GM12878 (cell line): Measurements from ENCODE around the gene SMIM22. TPM values are rescaled to one million over a fixed set of nuclear protein-coding genes. Genes with fewer than 3 reads are reported as not detected.

Experiments
- ATAC-seq: fragments of 200-7000 bp; cut with Tn5 transposase; 3 replicates; pipeline ENCODE4 v1.9.1; 2020; ENCODE audit warnings: mild to moderate bottlenecking, moderate library complexity
- BruUV-seq: library from RNA; stranded (reverse); fragments of 400-500 nt; replicated peaks from 2 replicates; lab custom pipeline; 2021; lab: Mats Ljungman, UMichigan
- CTCF ChIA-PET: fragments of 300-600 bp; sonication (Branson Sonifier 250); formaldehyde crosslinking; extraction: SDS; loops from one replicate; lab custom pipeline; 2021; ENCODE audit warnings: inconsistent platforms; lab: Yijun Ruan, JAX
- POLR2A ChIA-PET: fragments of 350-600 bp; formaldehyde crosslinking; extraction: SDS; loops from one replicate; lab custom pipeline; 2021; ENCODE audit warnings: inconsistent platforms; lab: Charles Lee
- RAD21 ChIA-PET: fragments of 300-600 bp; sonication (Branson Sonifier 250); formaldehyde crosslinking; loops from one replicate; lab custom pipeline; 2023; ENCODE audit warnings: antibody characterized with exemption; ENCODE audit not compliant: unreplicated experiment; lab: Charles Lee
- SMC1A ChIA-PET: fragments of 300-600 bp; sonication (Branson Sonifier 250); formaldehyde crosslinking; loops from one replicate; lab custom pipeline; 2023; ENCODE audit not compliant: unreplicated experiment, uncharacterized antibody; lab: Charles Lee
- DNase-seq: peaks from one replicate; pipeline ENCODE4 v3.0.0-alpha.2; 2011; ENCODE audit warnings: low read depth, low spot score
- FAIRE-seq: peaks from 3 replicates; lab custom pipeline; 2011; peaks lifted over from hg19 to GRCh38; lab: Jason Lieb, UNC
- H2AFZ ChIP-seq: 2 replicates; pipeline ENCODE4 v1.6.0; 2011; ENCODE audit warnings: low read depth, low read length, control low read depth; ENCODE audit not compliant: control insufficient read depth
- H3K27ac ChIP-seq: 2 replicates; pipeline ENCODE4 v1.5.1; 2011; ENCODE audit warnings: control low read depth; ENCODE audit not compliant: control insufficient read depth, insufficient read depth
- H3K27me3 ChIP-seq, 2 experiments: replicated peaks in 1 of 2; 2 replicates each; pipeline versions ENCODE4 v1.6.0 to v1.6.1; 2011; ENCODE audit warnings: low read length in 1 of 2; ENCODE audit not compliant: control insufficient read depth in 2 of 2, insufficient read depth in 2 of 2
- H3K36me3 ChIP-seq, 2 experiments: 2 replicates each; pipeline ENCODE4 v1.5.1; 2011; ENCODE audit warnings: low read length in 1 of 2; ENCODE audit not compliant: control insufficient read depth in 2 of 2, insufficient read depth in 2 of 2
- H3K4me1 ChIP-seq: 2 replicates; pipeline ENCODE4 v1.6.1; 2011; ENCODE audit warnings: mild to moderate bottlenecking, low read length, moderate library complexity, mixed read lengths; ENCODE audit not compliant: control insufficient read depth, insufficient read depth
- H3K4me2 ChIP-seq: 2 replicates; pipeline ENCODE4 v1.6.0; 2011; ENCODE audit warnings: control low read depth; ENCODE audit not compliant: control insufficient read depth, insufficient read depth
- H3K4me3 ChIP-seq: fragments of 200-600 bp; sonication (generic); 2 replicates; pipeline ENCODE4 v1.5.1; 2016
- H3K79me2 ChIP-seq: 2 replicates; pipeline ENCODE4 v1.6.0; 2011; ENCODE audit warnings: low read length; ENCODE audit not compliant: control insufficient read depth, insufficient read depth
- H3K9ac ChIP-seq: 2 replicates; pipeline ENCODE4 v1.8.0; 2011; ENCODE audit warnings: low read length, control low read depth, mixed read lengths; ENCODE audit not compliant: control insufficient read depth, insufficient read depth
- H3K9me3 ChIP-seq: replicated peaks from 3 replicates; pipeline ENCODE4 v1.5.1; 2011; ENCODE audit warnings: mild to moderate bottlenecking, low read length; ENCODE audit not compliant: control insufficient read depth, insufficient read depth
- H4K20me1 ChIP-seq: 2 replicates; pipeline ENCODE4 v1.6.0; 2011; ENCODE audit not compliant: control insufficient read depth, insufficient read depth
- GATAD2B ChIP-seq: fragments of 450-650 bp; conservative IDR thresholded peaks from 2 replicates; pipeline ENCODE4 v1.6.1; 2017; ENCODE audit warnings: low read depth, mild to moderate bottlenecking, moderate library complexity
- HDGF ChIP-seq: fragments of 450-650 bp; IDR thresholded peaks from 2 replicates; pipeline ENCODE4 v1.6.1; 2016; ENCODE audit warnings: antibody characterized with exemption
- NFYA ChIP-seq: IDR thresholded peaks from 2 replicates; pipeline ENCODE4 v1.6.1; 2011; ENCODE audit warnings: low read depth, mild to moderate bottlenecking, low read length, improper control_type of control experiment, borderline replicate concordance
- PAX8 ChIP-seq: fragments of 450-650 bp; IDR thresholded peaks from 2 replicates; pipeline ENCODE4 v1.6.1; 2017; ENCODE audit warnings: mild to moderate bottlenecking, moderate library complexity
- SMARCA5 ChIP-seq: fragments of 450-650 bp; IDR thresholded peaks from 2 replicates; pipeline ENCODE4 v1.6.1; 2017; ENCODE audit warnings: mild to moderate bottlenecking
- SPI1 ChIP-seq: IDR thresholded peaks from 2 replicates; pipeline ENCODE4 v1.6.1; 2011; ENCODE audit warnings: low read depth, mild to moderate bottlenecking, low read length, moderate library complexity, borderline replicate concordance; ENCODE audit not compliant: insufficient read depth
- SREBF2 ChIP-seq: IDR thresholded peaks from 2 replicates; pipeline ENCODE4 v1.6.1; 2012; ENCODE audit warnings: mild to moderate bottlenecking, low read length
- TARDBP ChIP-seq: IDR thresholded peaks from 2 replicates; pipeline ENCODE4 v1.6.1; 2016; ENCODE audit warnings: borderline replicate concordance
- ZBED1 ChIP-seq: IDR thresholded peaks from 2 replicates; pipeline ENCODE4 v1.6.1; 2016; ENCODE audit warnings: borderline replicate concordance
- ZNF274 ChIP-seq: IDR thresholded peaks from one replicate; pipeline ENCODE4 v1.8.0; 2011; ENCODE audit not compliant: insufficient read length, insufficient read depth
- whole genome bisulfite sequencing: methylation state at CpG from one replicate; pipeline ENCODE4 v1.1.6; 2016; ENCODE audit warnings: low lambda C conversion rate; ENCODE audit not compliant: insufficient replicate concordance, insufficient coverage; ENCODE audit errors: missing lambda C conversion rate; 5-methylcytosine and 5-hydroxymethylcytosine counted together
- in situ Hi-C: fragments of 300-500 bp; cut with MboI; formaldehyde crosslinking; loops from 9 replicates; pipeline ENCODE4 v1.14.3; 2018; ENCODE audit warnings: mixed read lengths
- intact Hi-C: fragments of 100-400 bp; cut with micrococcal nuclease; formaldehyde crosslinking; loops from one replicate; pipeline ENCODE4 v1.14.2; 2022; ENCODE audit not compliant: unreplicated experiment
- polyA plus RNA-seq, 11 experiments: library from polyadenylated mRNA; depleted of rRNA in 4 of 11; unstranded in 6 of 11; stranded (reverse) in 5 of 11; fragments of >200 nt; fragmentation: Nextera tagmentation in 4 of 11; fragmentation: Illumina TruSeq in 1 of 11; extraction: Ambion mirVana in 4 of 11; extraction: Trizol in 1 of 11; gene quantifications; 1 replicate in 1 of 11; 2 replicates in 10 of 11; pipeline versions ENCODE4 v1.2.1 to v1.2.3, GENCODE V29; 2011 to 2016; ENCODE audit warnings: inconsistent platforms in 2 of 11, missing spikeins in 2 of 11, low read depth in 1 of 11
- total RNA-seq, 4 experiments: library from RNA; depleted of rRNA in 3 of 4; stranded (reverse); fragments of >200 nt in 3 of 4; fragmentation: Illumina TruSeq in 1 of 4; extraction: Trizol in 1 of 4; gene quantifications; 2 replicates each; pipeline versions ENCODE4 v1.2.1 to v1.2.3, GENCODE V29; 2013 to 2021
- TF ChIP-seq, protein P1 (sequence below): fragments of 450-650 bp; IDR thresholded peaks from 2 replicates; pipeline ENCODE4 v1.6.1; 2016; ENCODE audit warnings: mild to moderate bottlenecking
- TF ChIP-seq, protein P2 (sequence below): fragments of 150-350 bp; IDR thresholded peaks from 2 replicates; pipeline ENCODE4 v1.6.1; 2014; ENCODE audit warnings: mild to moderate bottlenecking, low read depth, low read length
- TF ChIP-seq, protein P3 (sequence below): fragments of 450-650 bp; IDR thresholded peaks from 2 replicates; pipeline ENCODE4 v1.6.1; 2017; ENCODE audit warnings: low read depth, mild to moderate bottlenecking, moderate library complexity
- TF ChIP-seq, protein P4 (sequence below): IDR thresholded peaks from 2 replicates; pipeline ENCODE4 v1.6.1; 2012; ENCODE audit warnings: mild to moderate bottlenecking, low read depth, low read length
- TF ChIP-seq, protein P5 (sequence below): fragments of 450-650 bp; IDR thresholded peaks from 2 replicates; pipeline ENCODE4 v1.6.1; 2017; ENCODE audit warnings: borderline replicate concordance

Gene SMIM22
- total and polyA plus RNA-seq, 10 of the 15 experiments (the other 5 are each of a cell fraction or from before 2014, with no cell fraction given), result 0.83 TPM; not detected in 9

DNA sequence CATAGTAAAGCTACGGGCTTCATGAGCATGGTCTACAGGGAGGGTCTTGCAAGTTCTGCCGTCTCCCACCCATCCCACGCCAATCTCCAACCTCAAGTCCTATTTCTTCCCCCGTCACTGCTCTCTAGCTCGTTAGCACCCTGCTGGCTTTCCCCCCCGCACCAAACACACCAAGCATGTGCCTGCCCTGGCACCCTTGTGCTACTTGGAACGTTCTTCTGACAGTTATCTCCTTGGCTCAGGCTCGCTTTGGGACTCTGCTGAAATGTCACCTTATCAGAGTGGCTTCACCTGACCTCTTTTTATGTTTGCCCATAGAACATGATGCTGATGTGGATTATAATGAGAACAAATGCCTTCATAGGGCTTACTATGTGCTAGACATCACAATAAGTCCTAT, 30.0 kb downstream of the SMIM22 start (continued):
- TF ChIP-seq, protein P1, sequence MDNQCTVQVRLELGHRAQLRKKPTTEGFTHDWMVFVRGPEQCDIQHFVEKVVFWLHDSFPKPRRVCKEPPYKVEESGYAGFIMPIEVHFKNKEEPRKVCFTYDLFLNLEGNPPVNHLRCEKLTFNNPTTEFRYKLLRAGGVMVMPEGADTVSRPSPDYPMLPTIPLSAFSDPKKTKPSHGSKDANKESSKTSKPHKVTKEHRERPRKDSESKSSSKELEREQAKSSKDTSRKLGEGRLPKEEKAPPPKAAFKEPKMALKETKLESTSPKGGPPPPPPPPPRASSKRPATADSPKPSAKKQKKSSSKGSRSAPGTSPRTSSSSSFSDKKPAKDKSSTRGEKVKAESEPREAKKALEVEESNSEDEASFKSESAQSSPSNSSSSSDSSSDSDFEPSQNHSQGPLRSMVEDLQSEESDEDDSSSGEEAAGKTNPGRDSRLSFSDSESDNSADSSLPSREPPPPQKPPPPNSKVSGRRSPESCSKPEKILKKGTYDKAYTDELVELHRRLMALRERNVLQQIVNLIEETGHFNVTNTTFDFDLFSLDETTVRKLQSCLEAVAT, result no peak
- TF ChIP-seq, protein P2, sequence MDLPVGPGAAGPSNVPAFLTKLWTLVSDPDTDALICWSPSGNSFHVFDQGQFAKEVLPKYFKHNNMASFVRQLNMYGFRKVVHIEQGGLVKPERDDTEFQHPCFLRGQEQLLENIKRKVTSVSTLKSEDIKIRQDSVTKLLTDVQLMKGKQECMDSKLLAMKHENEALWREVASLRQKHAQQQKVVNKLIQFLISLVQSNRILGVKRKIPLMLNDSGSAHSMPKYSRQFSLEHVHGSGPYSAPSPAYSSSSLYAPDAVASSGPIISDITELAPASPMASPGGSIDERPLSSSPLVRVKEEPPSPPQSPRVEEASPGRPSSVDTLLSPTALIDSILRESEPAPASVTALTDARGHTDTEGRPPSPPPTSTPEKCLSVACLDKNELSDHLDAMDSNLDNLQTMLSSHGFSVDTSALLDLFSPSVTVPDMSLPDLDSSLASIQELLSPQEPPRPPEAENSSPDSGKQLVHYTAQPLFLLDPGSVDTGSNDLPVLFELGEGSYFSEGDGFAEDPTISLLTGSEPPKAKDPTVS, result no peak
- TF ChIP-seq, protein P3, sequence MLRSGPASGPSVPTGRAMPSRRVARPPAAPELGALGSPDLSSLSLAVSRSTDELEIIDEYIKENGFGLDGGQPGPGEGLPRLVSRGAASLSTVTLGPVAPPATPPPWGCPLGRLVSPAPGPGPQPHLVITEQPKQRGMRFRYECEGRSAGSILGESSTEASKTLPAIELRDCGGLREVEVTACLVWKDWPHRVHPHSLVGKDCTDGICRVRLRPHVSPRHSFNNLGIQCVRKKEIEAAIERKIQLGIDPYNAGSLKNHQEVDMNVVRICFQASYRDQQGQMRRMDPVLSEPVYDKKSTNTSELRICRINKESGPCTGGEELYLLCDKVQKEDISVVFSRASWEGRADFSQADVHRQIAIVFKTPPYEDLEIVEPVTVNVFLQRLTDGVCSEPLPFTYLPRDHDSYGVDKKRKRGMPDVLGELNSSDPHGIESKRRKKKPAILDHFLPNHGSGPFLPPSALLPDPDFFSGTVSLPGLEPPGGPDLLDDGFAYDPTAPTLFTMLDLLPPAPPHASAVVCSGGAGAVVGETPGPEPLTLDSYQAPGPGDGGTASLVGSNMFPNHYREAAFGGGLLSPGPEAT, result no peak
- no peak for TF ChIP-seq TARDBP
- no peak for TF ChIP-seq ZBED1
- no peak for TF ChIP-seq SPI1
- no peak for TF ChIP-seq ZNF274

DNA sequence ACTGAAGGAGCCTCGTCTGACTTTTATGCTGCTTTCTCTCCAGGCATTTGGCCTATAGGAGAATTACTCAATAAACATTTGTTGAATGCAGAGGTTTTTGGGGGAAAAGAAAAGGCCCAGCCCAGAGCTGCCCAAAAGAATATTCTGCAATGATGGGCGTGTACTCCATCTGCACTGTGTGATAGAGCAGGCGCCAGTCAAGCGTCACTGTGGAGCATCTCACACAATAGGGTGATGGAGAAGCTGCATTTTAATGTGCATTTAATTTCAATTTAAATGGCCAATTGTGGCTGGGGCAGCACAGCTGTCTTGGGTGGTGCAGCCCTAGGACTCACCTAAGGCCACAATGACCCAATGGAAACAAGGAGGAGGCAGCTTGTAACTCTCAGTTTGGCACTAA, 31.4 kb downstream of the SMIM22 start:
- BruUV-seq, result no TSS peak
- H3K27ac ChIP-seq, result no peak overlapping the region
- ChIA-PET CTCF (no interaction called here), POLR2A (interaction anchor here (0.8 kb wide), 1 partner anchor 9 kb away, joined by 3 read pairs; no protein-coding TSS in a partner anchor), SMC1A (no interaction called here), RAD21 (no interaction called here)
- H4K20me1 ChIP-seq, result 0 out of 2 replicates have a peak, but pooled peaks cover 2% of the 10 kb centered on the region
- DNase-seq (no peak), FAIRE-seq (no peak), ATAC-seq (no peak)
- no peaks in the 10 kb centered on the region for H3K9me3 ChIP-seq
- H3K36me3 ChIP-seq, result peaks cover 35 to 47% of the 10 kb centered on the region in 2 experiments
- H3K79me2 ChIP-seq, result no peaks in the 10 kb centered on the region
- WGBS, result 88% methylated on average over 4 of the region's 4 CpGs
- no peak overlapping the region for H3K9ac ChIP-seq
- in situ Hi-C loops, result no loop called here
- H3K4me1 ChIP-seq, result no peaks in the 10 kb centered on the region
- H2AFZ ChIP-seq, result no peak overlapping the region
- no peak overlapping the region for H3K4me2 ChIP-seq
- H3K27me3 ChIP-seq, result no peaks in the 10 kb centered on the region
- intact Hi-C loops, result no loop called here
- H3K4me3 ChIP-seq, result no peak overlapping the region
- no peak for TF ChIP-seq HDGF
- no peak for TF ChIP-seq PAX8
- no peak for TF ChIP-seq SMARCA5
- TF ChIP-seq, protein P4, sequence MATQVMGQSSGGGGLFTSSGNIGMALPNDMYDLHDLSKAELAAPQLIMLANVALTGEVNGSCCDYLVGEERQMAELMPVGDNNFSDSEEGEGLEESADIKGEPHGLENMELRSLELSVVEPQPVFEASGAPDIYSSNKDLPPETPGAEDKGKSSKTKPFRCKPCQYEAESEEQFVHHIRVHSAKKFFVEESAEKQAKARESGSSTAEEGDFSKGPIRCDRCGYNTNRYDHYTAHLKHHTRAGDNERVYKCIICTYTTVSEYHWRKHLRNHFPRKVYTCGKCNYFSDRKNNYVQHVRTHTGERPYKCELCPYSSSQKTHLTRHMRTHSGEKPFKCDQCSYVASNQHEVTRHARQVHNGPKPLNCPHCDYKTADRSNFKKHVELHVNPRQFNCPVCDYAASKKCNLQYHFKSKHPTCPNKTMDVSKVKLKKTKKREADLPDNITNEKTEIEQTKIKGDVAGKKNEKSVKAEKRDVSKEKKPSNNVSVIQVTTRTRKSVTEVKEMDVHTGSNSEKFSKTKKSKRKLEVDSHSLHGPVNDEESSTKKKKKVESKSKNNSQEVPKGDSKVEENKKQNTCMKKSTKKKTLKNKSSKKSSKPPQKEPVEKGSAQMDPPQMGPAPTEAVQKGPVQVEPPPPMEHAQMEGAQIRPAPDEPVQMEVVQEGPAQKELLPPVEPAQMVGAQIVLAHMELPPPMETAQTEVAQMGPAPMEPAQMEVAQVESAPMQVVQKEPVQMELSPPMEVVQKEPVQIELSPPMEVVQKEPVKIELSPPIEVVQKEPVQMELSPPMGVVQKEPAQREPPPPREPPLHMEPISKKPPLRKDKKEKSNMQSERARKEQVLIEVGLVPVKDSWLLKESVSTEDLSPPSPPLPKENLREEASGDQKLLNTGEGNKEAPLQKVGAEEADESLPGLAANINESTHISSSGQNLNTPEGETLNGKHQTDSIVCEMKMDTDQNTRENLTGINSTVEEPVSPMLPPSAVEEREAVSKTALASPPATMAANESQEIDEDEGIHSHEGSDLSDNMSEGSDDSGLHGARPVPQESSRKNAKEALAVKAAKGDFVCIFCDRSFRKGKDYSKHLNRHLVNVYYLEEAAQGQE, result no peak
- TF ChIP-seq, protein P5, sequence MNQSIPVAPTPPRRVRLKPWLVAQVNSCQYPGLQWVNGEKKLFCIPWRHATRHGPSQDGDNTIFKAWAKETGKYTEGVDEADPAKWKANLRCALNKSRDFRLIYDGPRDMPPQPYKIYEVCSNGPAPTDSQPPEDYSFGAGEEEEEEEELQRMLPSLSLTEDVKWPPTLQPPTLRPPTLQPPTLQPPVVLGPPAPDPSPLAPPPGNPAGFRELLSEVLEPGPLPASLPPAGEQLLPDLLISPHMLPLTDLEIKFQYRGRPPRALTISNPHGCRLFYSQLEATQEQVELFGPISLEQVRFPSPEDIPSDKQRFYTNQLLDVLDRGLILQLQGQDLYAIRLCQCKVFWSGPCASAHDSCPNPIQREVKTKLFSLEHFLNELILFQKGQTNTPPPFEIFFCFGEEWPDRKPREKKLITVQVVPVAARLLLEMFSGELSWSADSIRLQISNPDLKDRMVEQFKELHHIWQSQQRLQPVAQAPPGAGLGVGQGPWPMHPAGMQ, result no peak
- no peak for TF ChIP-seq NFYA
- no peak for TF ChIP-seq GATAD2B
- no peak for TF ChIP-seq SREBF2
